ENCODE results near the gene TENT4B. TPM values are rescaled to one million over a fixed set of nuclear protein-coding genes. Genes with fewer than 3 reads are reported as not detected.

Gene TENT4B
- total RNA-seq, 1 experiment from 2014 or later = 11.4 TPM

DNA sequence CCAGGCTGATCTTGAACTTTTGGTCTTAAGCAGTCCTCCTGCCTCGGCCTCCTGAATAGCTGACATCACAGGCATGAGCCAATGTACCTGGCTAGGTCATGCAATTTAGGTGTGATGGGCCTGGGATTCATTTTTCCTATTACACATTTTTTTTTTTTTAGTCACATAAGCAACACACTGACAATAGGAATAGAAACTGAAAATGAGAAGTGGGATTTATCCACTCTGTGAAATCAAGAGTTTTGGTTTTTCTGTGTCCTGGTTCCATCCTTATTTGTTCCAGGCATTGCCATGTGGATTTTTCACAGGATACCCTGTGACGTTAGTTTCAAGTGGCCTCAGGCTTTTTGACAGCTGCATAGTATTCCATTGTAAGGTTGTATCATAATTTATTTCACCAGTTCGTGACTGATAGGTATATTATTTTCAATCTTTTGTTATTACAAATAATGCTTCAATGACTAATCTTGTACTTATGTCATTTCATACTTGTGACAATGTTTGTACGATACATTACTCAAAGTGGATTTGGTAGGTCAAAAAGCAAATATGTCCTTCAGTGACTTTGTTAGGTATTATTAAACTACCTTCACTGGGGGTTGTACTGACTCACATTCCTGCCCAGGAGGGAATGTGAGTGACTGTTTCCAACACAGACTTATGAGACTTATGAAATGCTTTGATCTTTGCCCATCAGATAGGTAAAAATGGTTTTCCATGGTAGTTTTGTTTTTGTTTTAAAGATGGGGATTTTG, 123.9 kb downstream of the TENT4B start:
- Histone ChIP-seq H3K27me3 (ENCODE audit: insufficient read depth, low read depth) (no peaks in the 10 kb centered on the region), H3K9me2 (ENCODE audit: insufficient read depth) (no peaks in the 10 kb centered on the region), H4K20me1 (ENCODE audit: insufficient read depth) (peaks cover 3% of the 10 kb centered on the region; the same call in 1 of the 2 replicates), H3K79me2 (ENCODE audit: low read depth) (no peaks in the 10 kb centered on the region), H3F3A (ENCODE audit: insufficient read depth, low read depth) (peaks cover 10% of the 10 kb centered on the region; the same call in 1 of the 2 replicates), H3K4me3 (no peak overlapping the region), H3K36me3 (ENCODE audit: low read depth) (no peaks in the 10 kb centered on the region), H3K27ac (no peak overlapping the region), H3K4me2 (no peak overlapping the region), H3K9me3 (ENCODE audit: insufficient read depth, low read depth) (no peaks in the 10 kb centered on the region), H2AFZ (no peak overlapping the region), H3K4me1 (replicated peaks; ENCODE audit: insufficient read depth) (peaks cover 6% of the 10 kb centered on the region)
- ChIA-PET POLR2A (ENCODE audit: unreplicated experiment) (no interaction called here), CTCF (no interaction called here)
- TF ChIP-seq, protein P1, sequence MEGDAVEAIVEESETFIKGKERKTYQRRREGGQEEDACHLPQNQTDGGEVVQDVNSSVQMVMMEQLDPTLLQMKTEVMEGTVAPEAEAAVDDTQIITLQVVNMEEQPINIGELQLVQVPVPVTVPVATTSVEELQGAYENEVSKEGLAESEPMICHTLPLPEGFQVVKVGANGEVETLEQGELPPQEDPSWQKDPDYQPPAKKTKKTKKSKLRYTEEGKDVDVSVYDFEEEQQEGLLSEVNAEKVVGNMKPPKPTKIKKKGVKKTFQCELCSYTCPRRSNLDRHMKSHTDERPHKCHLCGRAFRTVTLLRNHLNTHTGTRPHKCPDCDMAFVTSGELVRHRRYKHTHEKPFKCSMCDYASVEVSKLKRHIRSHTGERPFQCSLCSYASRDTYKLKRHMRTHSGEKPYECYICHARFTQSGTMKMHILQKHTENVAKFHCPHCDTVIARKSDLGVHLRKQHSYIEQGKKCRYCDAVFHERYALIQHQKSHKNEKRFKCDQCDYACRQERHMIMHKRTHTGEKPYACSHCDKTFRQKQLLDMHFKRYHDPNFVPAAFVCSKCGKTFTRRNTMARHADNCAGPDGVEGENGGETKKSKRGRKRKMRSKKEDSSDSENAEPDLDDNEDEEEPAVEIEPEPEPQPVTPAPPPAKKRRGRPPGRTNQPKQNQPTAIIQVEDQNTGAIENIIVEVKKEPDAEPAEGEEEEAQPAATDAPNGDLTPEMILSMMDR (conservative IDR thresholded peaks at IDR 0.05) = no peak
- no peak for TF ChIP-seq EZH2 (IDR thresholded peaks at IDR 0.05; ENCODE audit: low read depth)
- no TSS peak for BruUV-seq (replicated peaks)
- intact Hi-C loops (cut with micrococcal nuclease; ENCODE audit: unreplicated experiment) = no loop called here
- DNase-seq = peak in 1 of 2 experiments; percentile 82

DNA sequence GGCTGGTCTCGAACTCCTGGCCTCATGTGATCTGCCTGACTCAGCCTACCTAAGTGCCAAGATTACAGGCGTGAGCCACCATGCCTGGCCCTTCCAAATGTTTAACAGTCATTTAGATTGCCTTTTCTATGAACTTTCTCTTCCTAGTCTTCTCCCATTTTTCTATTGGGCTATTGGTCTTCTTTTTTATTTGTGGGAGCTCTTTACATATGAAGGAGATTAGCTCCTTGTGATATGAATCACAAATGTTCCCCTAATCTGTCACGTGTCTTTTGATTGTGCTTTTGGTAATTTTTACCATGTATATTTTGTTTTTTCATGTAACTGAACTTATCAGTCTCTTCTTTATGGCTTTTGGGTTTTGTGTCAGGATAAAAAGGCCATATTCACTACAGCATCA, 125.1 kb downstream of the TENT4B start:
- Histone ChIP-seq H3K4me2 (no peak overlapping the region), H3K4me3 (no peak overlapping the region), H3K27ac (no peak overlapping the region), H3K79me2 (ENCODE audit: low read depth) (no peaks in the 10 kb centered on the region), H3K4me1 (replicated peaks; ENCODE audit: insufficient read depth) (no peaks in the 10 kb centered on the region), H2AFZ (no peak overlapping the region), H3K9me3 (ENCODE audit: insufficient read depth, low read depth) (no peaks in the 10 kb centered on the region), H3K27me3 (ENCODE audit: insufficient read depth, low read depth) (no peaks in the 10 kb centered on the region), H3K36me3 (ENCODE audit: low read depth) (no peaks in the 10 kb centered on the region), H4K20me1 (ENCODE audit: insufficient read depth) (no peaks in the 10 kb centered on the region), H3F3A (ENCODE audit: insufficient read depth, low read depth) (peaks cover 10% of the 10 kb centered on the region; the same call in 1 of the 2 replicates), H3K9me2 (ENCODE audit: insufficient read depth) (no peaks in the 10 kb centered on the region)
- no TSS peak for BruUV-seq (replicated peaks)
- POLR2A ChIA-PET (ENCODE audit: unreplicated experiment) = no interaction called here
- TF ChIP-seq EZH2 (IDR thresholded peaks at IDR 0.05; ENCODE audit: low read depth) = no peak
- TF ChIP-seq, protein P1 (conservative IDR thresholded peaks at IDR 0.05) = no peak
- CTCF ChIA-PET = no interaction called here
- intact Hi-C loops (cut with micrococcal nuclease; ENCODE audit: unreplicated experiment) = no loop called here
- no peak for DNase-seq

DNA sequence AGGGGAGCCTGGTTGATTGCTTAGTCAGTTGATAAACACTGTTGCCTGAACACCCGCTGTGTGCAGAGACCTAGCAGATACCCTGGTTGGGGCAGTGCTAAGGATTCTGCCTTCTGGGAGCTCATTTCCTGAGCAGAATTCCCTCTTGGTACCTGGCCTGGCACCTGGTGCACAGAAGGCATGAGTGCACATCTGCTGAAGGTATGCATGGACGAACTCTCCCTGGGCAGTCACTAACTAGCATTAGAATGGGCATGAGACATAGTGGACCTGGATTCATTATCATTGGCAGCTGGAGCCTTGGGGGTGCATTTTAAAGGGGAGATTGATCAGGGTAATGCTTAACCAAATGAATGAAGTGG, 126.4 kb downstream of the TENT4B start:
- intact Hi-C loops (cut with micrococcal nuclease; ENCODE audit: unreplicated experiment) = no loop called here
- H3K36me3 ChIP-seq (ENCODE audit: low read depth) = no peaks in the 10 kb centered on the region
- H3K27me3 ChIP-seq (ENCODE audit: insufficient read depth, low read depth) = no peaks in the 10 kb centered on the region
- no peak overlapping the region for H3K4me3 ChIP-seq
- no peak overlapping the region for H3K27ac ChIP-seq
- ChIA-PET POLR2A (ENCODE audit: unreplicated experiment) (interaction anchor here (0.7 kb wide), 1 partner anchor 10 kb away, joined by 3 read pairs; no protein-coding TSS in a partner anchor), CTCF (no interaction called here)
- no peak overlapping the region for H2AFZ ChIP-seq
- no peaks in the 10 kb centered on the region for H3K9me2 ChIP-seq (ENCODE audit: insufficient read depth)
- no peaks in the 10 kb centered on the region for H3K9me3 ChIP-seq (ENCODE audit: insufficient read depth, low read depth)
- no peaks in the 10 kb centered on the region for H3K4me1 ChIP-seq (replicated peaks; ENCODE audit: insufficient read depth)
- no peaks in the 10 kb centered on the region for H4K20me1 ChIP-seq (ENCODE audit: insufficient read depth)
- peaks cover 10% of the 10 kb centered on the region; the same call in 1 of the 2 replicates for H3F3A ChIP-seq (ENCODE audit: insufficient read depth, low read depth)
- no TSS peak for BruUV-seq (replicated peaks)
- H3K4me2 ChIP-seq = no peak overlapping the region
- H3K79me2 ChIP-seq (ENCODE audit: low read depth) = no peaks in the 10 kb centered on the region
- DNase-seq = no peak
- TF ChIP-seq, protein P1 (conservative IDR thresholded peaks at IDR 0.05) = no peak
- no peak for TF ChIP-seq EZH2 (IDR thresholded peaks at IDR 0.05; ENCODE audit: low read depth)
